Stimulated activated CD4-positive, alpha-beta T cell treated with anti-CD3 and anti-CD28 coated beads, Interleukin-4, amount 100 ng/mL, for 1 hour (primary cell): ENCODE data around the gene PLEKHF1.
A peak's percentile ranks its signal among the peaks of the same experiment; 100 is the strongest.
"Not testable (repeated sequence)": the region's sequence is repeated elsewhere in the genome, so short reads cannot be mapped to it uniquely, and the experiment has no call there.

ENCODE experiments used
- DNase-seq: peaks from one replicate; pipeline ENCODE4 v3.0.0-alpha.2; 2020

The PLEKHF1 gene

GRCh38 chr19:29665215-29665825, at the start of gene PLEKHF1:
Gene PLEKHF1, plus strand, starts transcription at chr19:29665461. Its CDS starts 8,379 bp downstream, at chr19:29673840.
- peak; percentile 86 for DNase-seq

- no peak for DNase-seq
Measured at GRCh38 chr19:29615891-29616425, 49.3 kb upstream of the PLEKHF1 start.

- DNase-seq: no peak
Measured at GRCh38 chr19:29616541-29616940, 48.7 kb upstream of the PLEKHF1 start.

- no peak for DNase-seq
Measured at GRCh38 chr19:29617366-29618266, 47.6 kb upstream of the PLEKHF1 start.

GRCh38 chr19:29618434-29618833, 46.8 kb upstream of the PLEKHF1 start:
- no peak for DNase-seq

GRCh38 chr19:29618871-29619270, 46.4 kb upstream of the PLEKHF1 start:
- no peak for DNase-seq

GRCh38 chr19:29620931-29621351, 44.3 kb upstream of the PLEKHF1 start:
- peak; percentile 37 for DNase-seq

- DNase-seq: no peak
Measured at GRCh38 chr19:29622166-29623070, 42.8 kb upstream of the PLEKHF1 start.

- peak; percentile 30 for DNase-seq
Measured at GRCh38 chr19:29623726-29624488, 41.4 kb upstream of the PLEKHF1 start.

GRCh38 chr19:29624489-29625185, 40.6 kb upstream of the PLEKHF1 start:
- DNase-seq: no peak

GRCh38 chr19:29625186-29625651, 40.0 kb upstream of the PLEKHF1 start:
- DNase-seq: no peak

GRCh38 chr19:29626386-29626785, 38.9 kb upstream of the PLEKHF1 start:
- no peak for DNase-seq

- DNase-seq: not testable (repeated sequence)
Measured at GRCh38 chr19:29626832-29627231, 38.4 kb upstream of the PLEKHF1 start.

GRCh38 chr19:29628661-29629385, 36.4 kb upstream of the PLEKHF1 start:
- no peak for DNase-seq

- no peak for DNase-seq
Measured at GRCh38 chr19:29629836-29630534, 35.3 kb upstream of the PLEKHF1 start.

- no peak for DNase-seq
Measured at GRCh38 chr19:29630655-29631054, 34.6 kb upstream of the PLEKHF1 start.

- DNase-seq: no peak
Measured at GRCh38 chr19:29631450-29631849, 33.8 kb upstream of the PLEKHF1 start.

GRCh38 chr19:29634002-29634401, 31.3 kb upstream of the PLEKHF1 start:
- no peak for DNase-seq

GRCh38 chr19:29634423-29635130, 30.7 kb upstream of the PLEKHF1 start:
- DNase-seq: no peak
